Measurements from ENCODE around the gene SLC25A41. TPM values are rescaled to one million over a fixed set of nuclear protein-coding genes. Genes with fewer than 3 reads are reported as not detected.

The SLC25A41 gene
- polyA plus RNA-seq, 3 donors = not detected

GRCh38 chr19:6412061-6412446 lies 21.5 kb downstream of the SLC25A41 start:
- no peak overlapping the region for H3K4me2 ChIP-seq (replicated peaks; ENCODE audit: extremely low read depth, low read length, poor library complexity, severe bottlenecking)
- Mint-ChIP-seq H3K27me3 (ENCODE audit: low read depth in 3 of 3) (peaks cover 0 to 2% (median 1%) of the 10 kb centered on the region in 3 donors), H3K4me3 (no peak overlapping the region), H3K9me3 (peaks cover 0 to 3% (median 0%) of the 10 kb centered on the region in 7 donors), H3K4me1 (no peaks in the 10 kb centered on the region), H3K27ac (no peak overlapping the region), H3K36me3 (peaks cover 34 to 40% of the 10 kb centered on the region in 2 donors)
- no peak for DNase-seq
- H3K4me1 ChIP-seq (ENCODE audit: control insufficient read depth in 1 of 2, insufficient read depth in 2 of 2, low read length in 2 of 2) = no peaks in the 10 kb centered on the region
- no peaks in the 10 kb centered on the region for H3K79me2 ChIP-seq (ENCODE audit: insufficient read depth, low read length)
- 90% methylated on average over 12 of the region's 12 CpGs for WGBS (ENCODE audit: insufficient coverage)
- no peak overlapping the region for H3K4me3 ChIP-seq (replicated peaks in 1 of 3; ENCODE audit: low read depth in 2 of 3, low read length in 3 of 3)
- peaks cover 32 to 36% of the 10 kb centered on the region in 2 donors for H3K36me3 ChIP-seq (replicated peaks in 1 of 2; ENCODE audit: control insufficient read depth in 1 of 2, insufficient read depth in 2 of 2, low read length in 2 of 2)
- H4K20me1 ChIP-seq (ENCODE audit: insufficient read depth, low read length) = no peaks in the 10 kb centered on the region
- intact Hi-C loops (cut with micrococcal nuclease) = no loop called here
- no peak overlapping the region for H2AFZ ChIP-seq (ENCODE audit: insufficient read depth, low read depth, low read length, poor library complexity, severe bottlenecking)
- H3K27me3 ChIP-seq (ENCODE audit: control insufficient read depth in 2 of 2, insufficient read depth in 2 of 2, low read length in 2 of 2) = no peaks in the 10 kb centered on the region
- no peak overlapping the region for H3K9ac ChIP-seq (ENCODE audit: insufficient read depth, low read length, poor library complexity, severe bottlenecking)
- no peak overlapping the region for H3K27ac ChIP-seq (ENCODE audit: low read depth in 1 of 2, low read length in 2 of 2)
- TF ChIP-seq, protein P1, sequence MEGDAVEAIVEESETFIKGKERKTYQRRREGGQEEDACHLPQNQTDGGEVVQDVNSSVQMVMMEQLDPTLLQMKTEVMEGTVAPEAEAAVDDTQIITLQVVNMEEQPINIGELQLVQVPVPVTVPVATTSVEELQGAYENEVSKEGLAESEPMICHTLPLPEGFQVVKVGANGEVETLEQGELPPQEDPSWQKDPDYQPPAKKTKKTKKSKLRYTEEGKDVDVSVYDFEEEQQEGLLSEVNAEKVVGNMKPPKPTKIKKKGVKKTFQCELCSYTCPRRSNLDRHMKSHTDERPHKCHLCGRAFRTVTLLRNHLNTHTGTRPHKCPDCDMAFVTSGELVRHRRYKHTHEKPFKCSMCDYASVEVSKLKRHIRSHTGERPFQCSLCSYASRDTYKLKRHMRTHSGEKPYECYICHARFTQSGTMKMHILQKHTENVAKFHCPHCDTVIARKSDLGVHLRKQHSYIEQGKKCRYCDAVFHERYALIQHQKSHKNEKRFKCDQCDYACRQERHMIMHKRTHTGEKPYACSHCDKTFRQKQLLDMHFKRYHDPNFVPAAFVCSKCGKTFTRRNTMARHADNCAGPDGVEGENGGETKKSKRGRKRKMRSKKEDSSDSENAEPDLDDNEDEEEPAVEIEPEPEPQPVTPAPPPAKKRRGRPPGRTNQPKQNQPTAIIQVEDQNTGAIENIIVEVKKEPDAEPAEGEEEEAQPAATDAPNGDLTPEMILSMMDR (IDR thresholded peaks at IDR 0.05) = no peak
- H3K9me3 ChIP-seq (replicated peaks in 1 of 2; ENCODE audit: control insufficient read depth in 1 of 2, insufficient read depth in 1 of 2, low read length in 2 of 2) = no peaks in the 10 kb centered on the region

DNA sequence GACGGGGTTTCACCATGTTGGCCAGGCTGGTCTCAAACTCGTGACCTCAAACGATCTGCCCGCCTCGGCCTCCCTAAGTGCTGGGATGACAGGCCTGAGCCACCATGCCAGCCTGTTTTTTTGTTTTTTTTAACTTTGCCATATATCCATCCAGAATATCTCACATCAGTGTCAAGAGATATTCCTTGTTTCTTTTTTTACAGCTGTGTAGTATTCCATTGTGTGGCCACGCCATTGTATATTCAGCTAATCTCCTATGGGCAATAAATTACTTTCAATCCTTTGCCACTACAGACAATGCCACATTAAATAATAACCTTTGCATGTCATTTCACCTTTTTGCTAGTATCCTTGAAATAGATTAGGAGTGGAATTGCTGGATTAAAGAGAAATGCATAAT lies 24.2 kb downstream of the SLC25A41 start:
- no peaks in the 10 kb centered on the region for H4K20me1 ChIP-seq (ENCODE audit: insufficient read depth, low read length)
- no peak overlapping the region for H3K27ac ChIP-seq (ENCODE audit: low read depth in 1 of 2, low read length in 2 of 2)
- H3K4me3 ChIP-seq (replicated peaks in 1 of 3; ENCODE audit: low read depth in 2 of 3, low read length in 3 of 3) = no peak overlapping the region
- intact Hi-C loops (cut with micrococcal nuclease) = no loop called here
- Mint-ChIP-seq H3K4me1 (peaks cover 5% of the 10 kb centered on the region), H3K4me3 (no peak overlapping the region), H3K36me3 (peaks cover 12 to 13% of the 10 kb centered on the region in 2 donors), H3K9me3 (peaks cover 0 to 3% (median 0%) of the 10 kb centered on the region in 7 donors), H3K27ac (no peak overlapping the region), H3K27me3 (ENCODE audit: low read depth in 3 of 3) (peaks cover 0 to 2% (median 1%) of the 10 kb centered on the region in 3 donors)
- no peaks in the 10 kb centered on the region for H3K79me2 ChIP-seq (ENCODE audit: insufficient read depth, low read length)
- H3K4me2 ChIP-seq (replicated peaks; ENCODE audit: extremely low read depth, low read length, poor library complexity, severe bottlenecking) = no peak overlapping the region
- DNase-seq = no peak
- H3K27me3 ChIP-seq (ENCODE audit: control insufficient read depth in 2 of 2, insufficient read depth in 2 of 2, low read length in 2 of 2) = no peaks in the 10 kb centered on the region
- H2AFZ ChIP-seq (ENCODE audit: insufficient read depth, low read depth, low read length, poor library complexity, severe bottlenecking) = no peak overlapping the region
- TF ChIP-seq, protein P1 (IDR thresholded peaks at IDR 0.05) = no peak
- peaks cover 0 to 3% of the 10 kb centered on the region in 2 donors for H3K4me1 ChIP-seq (ENCODE audit: control insufficient read depth in 1 of 2, insufficient read depth in 2 of 2, low read length in 2 of 2)
- 100% methylated on average over 5 of the region's 6 CpGs for WGBS (ENCODE audit: insufficient coverage)
- peaks cover 5 to 9% of the 10 kb centered on the region in 2 donors for H3K36me3 ChIP-seq (replicated peaks in 1 of 2; ENCODE audit: control insufficient read depth in 1 of 2, insufficient read depth in 2 of 2, low read length in 2 of 2)
- H3K9ac ChIP-seq (ENCODE audit: insufficient read depth, low read length, poor library complexity, severe bottlenecking) = no peak overlapping the region
- no peaks in the 10 kb centered on the region for H3K9me3 ChIP-seq (replicated peaks in 1 of 2; ENCODE audit: control insufficient read depth in 1 of 2, insufficient read depth in 1 of 2, low read length in 2 of 2)

All from CD14-positive monocyte (primary cell).